Tracheal epithelial cell (primary cell): ENCODE measurements around the gene NPIPB8. TPM values are rescaled to one million over a fixed set of nuclear protein-coding genes. Genes with fewer than 3 reads are reported as not detected.

Experiments used
- total RNA-seq: library from RNA; depleted of rRNA; stranded (reverse); fragments of >200 nt; gene quantifications from 2 replicates; pipeline ENCODE4 v1.2.1, GENCODE V29; 2014

Gene NPIPB8
- 0.43 TPM in 1 of 2 replicates, not detected in the other for total RNA-seq

GRCh38 chr16:28637765-28638164 is at the start of gene NPIPB8:
NPIPB8 (plus strand) TSS chr16:28638065; CDS start chr16:28638361, 296 bp downstream.

GRCh38 chr16:28596840-28597691 is 40.8 kb upstream of the NPIPB8 start, which contains the start of gene SULT1A2:
SULT1A2 (minus strand) TSS chr16:28597050; CDS start chr16:28595930, 1,120 bp downstream.

GRCh38 chr16:28609631-28610594 is 28.0 kb upstream of the NPIPB8 start, which contains the start of gene SULT1A1:
SULT1A1 (minus strand) TSS chr16:28610044; CDS start chr16:28608855, 1,189 bp downstream.

Other genes starting within 250 kb of the NPIPB8 start
- gene EIF3CL, start 234.2 kb upstream of the NPIPB8 start, total RNA-seq = 157 and 280 TPM in 2 replicates
- not detected in 2 replicates for gene NPIPB7, start 165.7 kb upstream of the NPIPB8 start, total RNA-seq
- 13.7 and 15.1 TPM in 2 replicates for gene CLN3, start 146.0 kb upstream of the NPIPB8 start, total RNA-seq
- under 0.01 TPM in 1 of 2 replicates, not detected in the other for gene APOBR, start 143.4 kb upstream of the NPIPB8 start, total RNA-seq
- gene IL27, start 131.2 kb upstream of the NPIPB8 start, total RNA-seq = not detected in 2 replicates
- gene NUPR1, start 99.1 kb upstream of the NPIPB8 start, total RNA-seq = 19.0 and 44.1 TPM in 2 replicates
- gene SGF29, start 84.1 kb upstream of the NPIPB8 start, total RNA-seq = 11.3 and 17.7 TPM in 2 replicates
- gene SULT1A2, start 41.0 kb upstream of the NPIPB8 start, total RNA-seq = 0.24 TPM in 1 of 2 replicates, not detected in the other
- gene SULT1A1, start 28.0 kb upstream of the NPIPB8 start, total RNA-seq = 6.0 and 14.7 TPM in 2 replicates
- gene EIF3C, start 73.4 kb downstream of the NPIPB8 start, total RNA-seq = 121 and 396 TPM in 2 replicates
- gene NPIPB9, start 113.7 kb downstream of the NPIPB8 start, total RNA-seq = 1.2 TPM in 1 of 2 replicates, not detected in the other
- gene ATXN2L, start 184.9 kb downstream of the NPIPB8 start, total RNA-seq = 35.7 and 41.6 TPM in 2 replicates
- gene TUFM, start 208.3 kb downstream of the NPIPB8 start, total RNA-seq = 135 and 157 TPM in 2 replicates
- gene SH2B1, start 225.8 kb downstream of the NPIPB8 start, total RNA-seq = 5.1 TPM in 2 replicates
- under 0.01 TPM in 1 of 2 replicates, not detected in the other for gene ATP2A1, start 240.4 kb downstream of the NPIPB8 start, total RNA-seq